ENCODE measurements around the gene ANKS1A.
A peak's percentile ranks its signal among the peaks of the same experiment; 100 is the strongest.
"Not testable (repeated sequence)": the region's sequence is repeated elsewhere in the genome, so short reads cannot be mapped to it uniquely, and the experiment has no call there.

Gene ANKS1A

GRCh38 chr6:34888874-34889555, at the start of gene ANKS1A:
TSS of gene ANKS1A (plus strand) at chr6:34889255. CDS start at chr6:34889403, 148 bp downstream.
- peak in 1 of 2 experiments; percentile 10 for DNase-seq (ENCODE audit: low read depth in 2 of 2)

GRCh38 chr6:34839666-34840352, 49.2 kb upstream of the ANKS1A start:
- DNase-seq (ENCODE audit: low read depth in 2 of 2) = no peak

GRCh38 chr6:34849066-34849465, 40.0 kb upstream of the ANKS1A start:
- DNase-seq (ENCODE audit: low read depth in 2 of 2) = not testable (repeated sequence)

GRCh38 chr6:34851361-34851760, 37.7 kb upstream of the ANKS1A start:
- no peak for DNase-seq (ENCODE audit: low read depth in 2 of 2)

- no peak for DNase-seq (ENCODE audit: low read depth in 2 of 2)
Observed at GRCh38 chr6:34852406-34853085, 36.5 kb upstream of the ANKS1A start.

GRCh38 chr6:34855463-34855862, 33.6 kb upstream of the ANKS1A start:
- no peak for DNase-seq (ENCODE audit: low read depth in 2 of 2)

GRCh38 chr6:34858681-34859080, 30.4 kb upstream of the ANKS1A start:
- DNase-seq (ENCODE audit: low read depth in 2 of 2) = no peak

GRCh38 chr6:34859951-34860350, 29.1 kb upstream of the ANKS1A start:
- no peak for DNase-seq (ENCODE audit: low read depth in 2 of 2)

GRCh38 chr6:34860776-34861175, 28.3 kb upstream of the ANKS1A start:
- no peak for DNase-seq (ENCODE audit: low read depth in 2 of 2)

- no peak for DNase-seq (ENCODE audit: low read depth in 2 of 2)
Observed at GRCh38 chr6:34864007-34864406, 25.0 kb upstream of the ANKS1A start.

- no peak for DNase-seq (ENCODE audit: low read depth in 2 of 2)
Observed at GRCh38 chr6:34865107-34865506, 23.9 kb upstream of the ANKS1A start.

- DNase-seq (ENCODE audit: low read depth in 2 of 2) = no peak
Observed at GRCh38 chr6:34866509-34866908, 22.5 kb upstream of the ANKS1A start.

- no peak for DNase-seq (ENCODE audit: low read depth in 2 of 2)
Observed at GRCh38 chr6:34867484-34867883, 21.6 kb upstream of the ANKS1A start.

- no peak for DNase-seq (ENCODE audit: low read depth in 2 of 2)
Observed at GRCh38 chr6:34871853-34872252, 17.2 kb upstream of the ANKS1A start.

GRCh38 chr6:34872332-34872731, 16.7 kb upstream of the ANKS1A start:
- DNase-seq (ENCODE audit: low read depth in 2 of 2) = no peak

- no peak for DNase-seq (ENCODE audit: low read depth in 2 of 2)
Observed at GRCh38 chr6:34875292-34876213, 13.5 kb upstream of the ANKS1A start.

- no peak for DNase-seq (ENCODE audit: low read depth in 2 of 2)
Observed at GRCh38 chr6:34876472-34876871, 12.6 kb upstream of the ANKS1A start.

GRCh38 chr6:34877259-34877658, 11.8 kb upstream of the ANKS1A start:
- no peak for DNase-seq (ENCODE audit: low read depth in 2 of 2)

GRCh38 chr6:34877869-34878485, 11.1 kb upstream of the ANKS1A start:
- no peak for DNase-seq (ENCODE audit: low read depth in 2 of 2)

- DNase-seq (ENCODE audit: low read depth in 2 of 2) = not testable (repeated sequence)
Observed at GRCh38 chr6:34884073-34884472, 5.0 kb upstream of the ANKS1A start.

- DNase-seq (ENCODE audit: low read depth in 2 of 2) = no peak
Observed at GRCh38 chr6:34884996-34885395, 4.1 kb upstream of the ANKS1A start.

All from fibroblast of skin of left quadriceps (primary cell).